Breast epithelium (tissue), 3 donors: ENCODE data around the gene WHRN.

ENCODE experiments used
- CTCF ChIP-seq, 3 donors: fragments of 450-650 bp; IDR thresholded peaks; one replicate each; pipeline ENCODE4 v1.5.1; 2016 to 2017; ENCODE audit warnings: antibody characterized with exemption in 3 of 3, mild to moderate bottlenecking in 3 of 3, moderate library complexity in 3 of 3
- POLR2A ChIP-seq: fragments of 450-650 bp; IDR thresholded peaks from one replicate; pipeline ENCODE4 v1.6.1; 2016; ENCODE audit warnings: antibody characterized with exemption, mild to moderate bottlenecking, moderate library complexity

DNA sequence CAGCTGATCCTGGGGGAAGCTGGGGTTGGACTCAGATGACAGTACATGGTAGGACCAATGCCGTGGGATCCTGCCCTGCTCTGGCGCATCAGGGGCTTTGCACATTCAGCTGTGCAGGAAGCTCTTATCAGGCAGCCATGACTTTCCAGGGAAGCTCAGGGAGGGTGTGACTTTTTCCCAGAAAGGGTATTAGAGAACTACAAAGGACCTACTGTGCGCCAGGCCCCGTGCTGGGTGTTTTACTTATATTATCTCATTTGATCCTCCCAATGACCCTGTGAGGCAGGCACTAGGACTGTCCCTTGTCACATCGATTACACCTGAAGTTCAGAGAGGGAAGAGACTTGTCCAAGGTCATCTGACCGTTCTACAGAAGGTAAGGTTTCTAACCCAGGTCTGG is 93.8 kb downstream of the WHRN start:
- no peak for TF ChIP-seq CTCF (IDR thresholded peaks at IDR 0.05)
- TF ChIP-seq POLR2A: no peak
